CD4-positive, alpha-beta T cell (primary cell): ENCODE measurements around the gene MYO1E. TPM values are rescaled to one million over a fixed set of nuclear protein-coding genes. Genes with fewer than 3 reads are reported as not detected.
A peak's percentile ranks its signal among the peaks of the same experiment; 100 is the strongest.
"Not testable (repeated sequence)": the region's sequence is repeated elsewhere in the genome, so short reads cannot be mapped to it uniquely, and the experiment has no call there.

ENCODE experiments used
- ATAC-seq: fragments of 200-7000 bp; cut with Tn5 transposase; one replicate; pipeline ENCODE4 v1.10.0; 2022; ENCODE audit warnings: mild to moderate bottlenecking; ENCODE audit not compliant: poor library complexity
- CTCF ChIA-PET: fragments of 350-600 bp; sonication (Branson Sonifier 250); formaldehyde crosslinking; loops from one replicate; lab custom pipeline; 2021; ENCODE audit warnings: antibody characterized with exemption, inconsistent platforms; lab: Charles Lee
- POLR2A ChIA-PET: fragments of 350-600 bp; sonication (Branson Sonifier 250); formaldehyde crosslinking; loops from one replicate; lab custom pipeline; 2021; ENCODE audit warnings: antibody characterized with exemption, inconsistent platforms; lab: Charles Lee
- DNase-seq, 14 experiments: peaks; one replicate each; pipeline ENCODE4 v3.0.0-alpha.2; 2013 to 2020; ENCODE audit warnings: mixed read lengths in 2 of 14
- H3K27ac ChIP-seq, 2 donors: one replicate each; pipeline versions ENCODE4 v1.5.1 to v1.7.0; 2013; ENCODE audit warnings: low read length in 2 of 2, low read depth in 1 of 2, mild to moderate bottlenecking in 1 of 2
- H3K27me3 ChIP-seq, 2 experiments: 1 replicate in 1 of 2; 2 replicates in 1 of 2; pipeline versions ENCODE4 v1.6.1 to v1.7.0; 2013; ENCODE audit warnings: low read length in 2 of 2, control low read depth in 1 of 2, mild to moderate bottlenecking in 1 of 2, moderate library complexity in 1 of 2; ENCODE audit not compliant: insufficient read depth in 2 of 2, control insufficient read depth in 1 of 2
- H3K36me3 ChIP-seq: one replicate; pipeline ENCODE4 v1.6.1; 2013; ENCODE audit warnings: low read length, control low read depth; ENCODE audit not compliant: insufficient read depth
- H3K4me1 ChIP-seq: one replicate; pipeline ENCODE4 v1.6.1; 2013; ENCODE audit warnings: low read length, control low read depth; ENCODE audit not compliant: insufficient read depth
- H3K4me3 ChIP-seq: one replicate; pipeline ENCODE4 v1.5.1; 2013; ENCODE audit warnings: mild to moderate bottlenecking, low read length, moderate library complexity
- H3K9me3 ChIP-seq, 2 experiments: 1 replicate in 1 of 2; 2 replicates in 1 of 2; pipeline versions ENCODE4 v1.6.1 to v1.7.0; 2013; ENCODE audit warnings: low read length in 2 of 2, mild to moderate bottlenecking in 2 of 2, control low read depth in 1 of 2, moderate library complexity in 1 of 2; ENCODE audit not compliant: control insufficient read depth in 1 of 2, insufficient read depth in 1 of 2
- H3K27ac Mint-ChIP-seq: one replicate; pipeline ENCODE4 v1.8.0; 2020; ENCODE audit warnings: mixed read lengths
- H3K27me3 Mint-ChIP-seq: one replicate; pipeline ENCODE4 v1.8.0; 2021; ENCODE audit warnings: mixed read lengths
- H3K36me3 Mint-ChIP-seq: one replicate; pipeline ENCODE4 v1.8.0; 2021; ENCODE audit warnings: low read depth, mixed read lengths
- H3K4me1 Mint-ChIP-seq: one replicate; pipeline ENCODE4 v1.8.0; 2021; ENCODE audit warnings: low read depth, mixed read lengths
- H3K4me3 Mint-ChIP-seq: one replicate; pipeline ENCODE4 v1.8.0; 2020; ENCODE audit warnings: mild to moderate bottlenecking, mixed read lengths
- H3K9me3 Mint-ChIP-seq: one replicate; pipeline ENCODE4 v1.8.0; 2020; ENCODE audit warnings: mixed read lengths
- CTCF ChIP-seq: fragments of 200-600 bp; IDR thresholded peaks from one replicate; pipeline ENCODE4 v1.8.0; 2022; ENCODE audit warnings: antibody characterized with exemption, mild to moderate bottlenecking
- intact Hi-C, 2 experiments: fragments of 100-400 bp; cut with DNase I in 1 of 2; cut with micrococcal nuclease in 1 of 2; formaldehyde crosslinking; loops; one replicate each; pipeline versions ENCODE4 v1.15.1 to v1.9.0; 2023 to 2025; cut with DNase I, micrococcal nuclease
- total RNA-seq, 174 experiments: library from RNA in 2 of 174; stranded (reverse) in 2 of 174; gene quantifications; one replicate each; pipeline ENCODE4 v1.2.3 and lab custom pipeline; 2021 to 2026

Gene MYO1E
- total RNA-seq, 2 experiments from 2014 or later: 0.59 to 0.63 TPM

GRCh38 chr15:59405079-59405478 lies 32.4 kb upstream of the MYO1E start:
- Histone ChIP-seq H3K4me3 (no peak overlapping the region), H3K27me3 (peaks cover 0 to 2% of the 10 kb centered on the region in 2 experiments), H3K27ac (no peak overlapping the region), H3K9me3 (no peaks in the 10 kb centered on the region), H3K36me3 (no peaks in the 10 kb centered on the region), H3K4me1 (no peaks in the 10 kb centered on the region)
- Mint-ChIP-seq H3K4me1 (no peaks in the 10 kb centered on the region), H3K4me3 (no peak overlapping the region), H3K27ac (no peak overlapping the region), H3K27me3 (peaks cover 13% of the 10 kb centered on the region), H3K9me3 (no peaks in the 10 kb centered on the region), H3K36me3 (no peaks in the 10 kb centered on the region)
- DNase-seq (no peak), ATAC-seq (no peak)
- CTCF ChIA-PET: no interaction called here
- intact Hi-C loops: no loop called here
- POLR2A ChIA-PET: interaction anchor here (0.6 kb wide), 1 partner anchor 105 kb away, joined by 3 read pairs; no protein-coding TSS in a partner anchor
- no peak for TF ChIP-seq CTCF

GRCh38 chr15:59401824-59402569 lies 29.3 kb upstream of the MYO1E start:
- ATAC-seq (no peak), DNase-seq (no peak)
- no peaks in the 10 kb centered on the region for H3K36me3 Mint-ChIP-seq
- Histone ChIP-seq H3K9me3 (no peaks in the 10 kb centered on the region), H3K36me3 (no peaks in the 10 kb centered on the region), H3K27ac (no peak overlapping the region), H3K4me1 (no peaks in the 10 kb centered on the region), H3K27me3 (peaks cover 2 to 6% of the 10 kb centered on the region in 2 experiments), H3K4me3 (no peak overlapping the region)
- H3K9me3 Mint-ChIP-seq: no peaks in the 10 kb centered on the region
- intact Hi-C loops: no loop called here
- ChIA-PET POLR2A (no interaction called here), CTCF (no interaction called here)
- peaks cover 14% of the 10 kb centered on the region for H3K27me3 Mint-ChIP-seq
- no peak for TF ChIP-seq CTCF
- no peak overlapping the region for H3K4me3 Mint-ChIP-seq
- no peaks in the 10 kb centered on the region for H3K4me1 Mint-ChIP-seq
- no peak overlapping the region for H3K27ac Mint-ChIP-seq

GRCh38 chr15:59401051-59401823 lies 28.6 kb upstream of the MYO1E start:
- CTCF ChIA-PET, H3K4me1 Mint-ChIP-seq, H3K4me1 ChIP-seq, POLR2A ChIA-PET, H3K9me3 Mint-ChIP-seq, intact Hi-C loops, H3K4me3 Mint-ChIP-seq, H3K4me3 ChIP-seq, H3K27ac ChIP-seq, H3K9me3 ChIP-seq, H3K27ac Mint-ChIP-seq, H3K36me3 ChIP-seq, H3K36me3 Mint-ChIP-seq, H3K27me3 ChIP-seq, ATAC-seq: not testable (repeated sequence)
- DNase-seq: peak in 1 of 14 experiments; percentile 15
- H3K27me3 Mint-ChIP-seq: peaks cover 18% of the 10 kb centered on the region
